Activated CD4-positive, CD25-positive, alpha-beta regulatory T cell treated with anti-CD3 and anti-CD28 coated beads, Interleukin-2, amount 50 U/mL, for 72 hours (primary cell): ENCODE results near the gene PNPLA1.

Source experiments
- DNase-seq: peaks from one replicate; pipeline ENCODE4 v3.0.0; 2021

Gene PNPLA1

DNA sequence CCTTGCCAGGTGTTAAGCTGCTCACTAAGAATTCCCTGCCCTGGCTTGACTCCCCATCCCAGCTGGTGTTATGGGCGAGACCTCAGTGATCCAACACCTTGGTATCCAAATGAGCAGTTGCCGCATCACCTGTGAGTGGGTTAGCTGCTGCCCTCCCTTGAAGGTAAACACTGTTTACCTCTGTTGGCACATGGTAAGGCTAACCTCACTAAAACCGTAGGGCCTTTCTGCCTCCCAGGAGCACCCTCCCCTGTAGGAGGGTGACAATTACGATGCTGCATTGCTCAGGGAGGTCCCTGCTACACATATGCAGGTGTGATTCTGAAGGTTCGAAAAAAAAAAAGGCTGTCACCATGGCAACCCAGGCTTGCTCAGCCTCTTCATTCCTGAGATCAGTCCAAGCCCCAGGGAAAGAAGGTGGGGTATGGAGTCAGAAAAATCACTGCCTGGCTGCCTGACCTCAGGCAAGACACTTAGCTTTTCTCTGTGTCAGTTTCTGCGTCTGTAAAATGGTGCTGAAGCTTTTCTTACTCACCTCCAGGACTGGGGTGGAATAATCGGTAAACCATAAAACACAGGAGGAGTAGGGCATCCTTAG, 19.5 kb downstream of the PNPLA1 start:
- no peak for DNase-seq

DNA sequence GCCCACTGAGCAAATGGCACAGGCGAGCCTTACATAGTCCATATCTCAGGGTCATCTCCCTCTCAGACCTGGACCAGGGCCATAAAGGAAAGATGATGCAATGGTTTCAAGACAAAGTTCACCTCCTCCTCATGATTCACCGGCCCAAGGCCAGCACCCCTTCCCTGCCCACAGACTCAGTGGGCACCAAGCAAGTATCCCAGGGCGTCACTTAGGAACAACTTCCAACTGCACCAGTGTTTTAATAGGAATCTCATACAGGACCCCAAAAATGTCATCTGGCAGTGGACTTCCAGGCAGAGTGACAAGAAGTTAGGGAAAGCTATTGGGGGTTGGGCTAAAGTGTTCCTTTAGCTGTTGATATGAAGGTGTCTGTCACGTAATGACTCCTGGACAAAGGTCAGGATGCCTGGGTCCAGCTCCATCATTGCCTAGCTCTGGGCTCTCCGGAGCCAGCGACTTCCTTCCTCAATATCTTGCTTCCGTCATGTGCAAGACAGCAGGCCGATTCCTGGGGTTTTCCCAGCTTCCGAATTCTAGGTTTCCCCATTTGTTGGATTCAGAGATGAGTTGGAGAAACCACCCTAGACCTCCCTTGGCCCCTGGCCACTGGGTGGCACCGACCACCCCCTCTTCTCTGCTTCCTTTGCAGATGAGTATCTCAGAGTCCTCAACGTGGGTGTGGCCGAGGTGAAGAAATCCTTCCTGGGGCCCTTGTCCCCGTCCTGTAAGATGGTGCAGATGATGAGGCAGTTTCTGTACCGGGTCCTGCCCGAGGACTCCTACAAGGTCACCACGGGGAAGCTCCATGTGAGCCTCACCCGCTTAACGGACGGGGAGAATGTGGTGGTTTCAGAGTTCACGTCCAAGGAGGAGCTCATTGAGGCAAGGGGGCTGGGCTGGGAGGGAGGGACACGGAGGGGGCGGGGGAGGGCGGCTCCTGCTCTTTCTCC, 21.1 kb downstream of the PNPLA1 start:
- no peak for DNase-seq

DNA sequence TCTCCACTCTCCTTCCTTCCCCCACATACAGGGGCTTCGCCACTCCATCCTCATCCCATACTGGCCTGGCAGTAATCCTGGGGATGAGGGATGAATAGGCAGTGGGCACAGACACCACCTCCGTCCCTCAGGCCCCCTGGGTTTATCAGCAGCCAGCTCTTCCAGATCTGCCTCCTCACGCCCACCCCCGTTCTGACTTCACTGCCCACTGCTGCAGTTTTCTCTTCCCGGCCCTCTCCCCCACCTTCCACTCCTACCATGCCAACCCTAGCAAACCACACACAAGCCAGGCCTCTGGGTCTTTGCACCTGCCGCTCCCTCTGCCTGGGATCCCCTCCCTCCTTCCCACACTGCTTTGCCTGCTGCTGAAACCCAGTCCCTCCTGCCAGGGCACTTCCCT, 22.3 kb downstream of the PNPLA1 start:
- DNase-seq: no peak

DNA sequence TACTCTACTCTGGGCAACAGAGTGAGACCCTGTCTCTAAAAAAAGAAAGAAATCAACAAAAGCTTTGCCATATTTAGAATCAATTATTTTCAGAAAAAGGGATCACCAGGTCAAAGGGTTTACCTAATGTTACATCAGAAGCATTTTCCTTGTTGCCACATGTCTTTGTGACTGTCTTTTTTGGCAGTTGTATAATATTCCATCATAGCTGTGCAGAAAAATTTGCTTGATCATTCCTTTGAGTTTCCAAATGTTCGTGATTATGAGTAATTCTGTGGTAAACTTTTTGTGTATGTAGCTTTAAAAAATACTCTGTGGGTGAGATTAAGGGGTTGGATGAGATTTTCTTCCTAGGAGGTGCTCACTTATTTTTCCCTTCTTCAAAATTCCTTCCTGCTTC, 26.4 kb downstream of the PNPLA1 start:
- no peak for DNase-seq

DNA sequence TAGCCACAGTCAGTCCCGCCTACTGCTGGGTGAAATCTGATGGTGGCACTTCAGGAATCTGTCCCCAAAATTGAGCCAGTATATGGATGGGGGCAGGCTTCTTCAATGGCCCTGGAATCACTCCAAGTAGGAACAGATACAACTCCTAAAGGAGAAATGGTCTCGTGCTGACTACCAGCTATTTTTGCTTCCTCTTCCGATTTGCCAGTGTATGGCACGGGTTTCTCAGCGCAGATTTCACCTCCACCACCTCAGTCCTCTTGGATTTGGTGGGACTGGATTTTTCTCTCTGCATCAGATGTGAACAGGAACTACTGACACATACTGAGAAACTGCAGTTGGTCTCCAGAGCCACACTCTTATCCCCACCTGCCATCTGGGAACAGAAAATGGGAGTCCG, 27.2 kb downstream of the PNPLA1 start:
- no peak for DNase-seq

DNA sequence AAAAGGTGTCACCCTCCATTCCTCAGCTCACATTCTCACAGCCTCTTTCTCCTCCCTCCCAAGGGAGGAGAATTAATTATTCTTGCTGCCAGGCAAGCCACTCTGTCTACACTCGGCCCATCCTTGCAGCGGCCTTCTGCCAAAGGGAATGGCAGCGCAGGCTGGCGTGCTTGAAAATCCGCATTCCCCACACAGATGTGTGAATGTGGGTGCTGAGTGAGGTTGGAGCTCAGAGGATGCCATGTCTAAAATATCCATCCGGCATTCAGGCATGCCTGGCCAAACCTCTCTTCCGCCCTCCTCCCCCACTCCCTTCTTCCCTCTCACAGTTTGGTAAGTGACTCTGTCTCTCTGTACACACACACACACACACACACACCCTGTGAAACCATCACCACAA, 27.7 kb downstream of the PNPLA1 start:
- DNase-seq: no peak

DNA sequence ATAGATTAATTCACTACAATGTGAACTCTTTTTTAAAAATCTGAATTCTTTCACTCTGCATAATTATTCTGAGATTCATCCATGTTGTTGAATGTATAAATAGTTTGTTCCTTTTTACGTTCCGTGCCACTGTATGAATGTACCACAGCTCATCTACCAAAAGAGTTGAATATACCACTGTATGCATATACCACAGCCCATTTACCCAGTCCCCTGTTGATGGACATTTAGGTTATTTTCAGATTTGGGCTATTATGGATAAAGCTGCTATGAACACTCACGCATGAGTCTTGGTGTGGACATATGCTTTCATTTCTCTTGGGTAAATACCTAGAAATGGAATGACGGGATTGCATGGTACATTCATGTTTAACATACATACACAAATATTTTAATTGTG, 28.2 kb downstream of the PNPLA1 start:
- DNase-seq: no peak

DNA sequence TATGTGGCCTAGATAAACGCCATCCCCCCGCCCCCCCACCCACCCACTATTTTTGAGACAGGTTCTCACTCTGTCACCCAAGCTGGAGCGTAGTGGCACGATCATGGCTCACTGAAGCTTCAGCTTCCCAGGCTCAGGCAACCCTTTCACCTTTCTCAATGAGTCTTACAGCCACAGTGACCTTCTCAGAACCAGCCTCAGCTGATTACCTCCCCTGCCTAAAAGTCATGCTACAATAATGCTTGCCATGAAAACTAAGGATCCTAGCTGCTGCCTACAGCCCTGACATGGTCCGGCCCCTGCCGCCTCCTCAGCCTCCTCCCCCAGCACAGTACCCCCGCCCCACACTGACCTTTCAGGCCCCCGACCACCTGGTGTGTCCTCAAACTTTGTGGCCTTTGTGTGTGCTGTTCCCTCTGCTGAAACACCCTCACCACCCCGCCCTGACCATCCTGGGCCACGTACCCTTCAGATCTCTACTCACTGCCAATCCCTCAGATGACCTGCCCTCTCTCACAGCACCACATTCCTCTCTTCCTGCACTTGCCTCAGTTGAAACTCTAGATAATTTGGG, 31.3 kb downstream of the PNPLA1 start:
- no peak for DNase-seq

DNA sequence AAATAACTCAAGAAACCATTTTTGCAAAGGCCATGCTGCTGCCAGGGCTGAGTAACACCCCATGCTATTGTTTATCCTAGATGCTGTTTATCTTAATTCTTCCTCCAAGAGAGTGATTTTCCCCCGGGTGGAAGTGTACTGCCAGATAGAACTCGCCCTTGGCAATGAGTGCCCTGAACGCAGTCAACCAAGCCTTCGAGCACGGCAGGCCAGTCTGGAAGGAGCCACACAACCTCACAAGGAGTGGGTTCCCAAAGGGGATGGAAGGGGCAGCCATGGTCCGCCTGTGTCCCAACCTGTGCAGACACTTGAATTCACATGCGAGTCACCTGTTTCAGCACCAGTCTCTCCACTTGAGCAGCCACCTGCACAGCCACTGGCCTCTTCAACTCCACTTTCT, 31.9 kb downstream of the PNPLA1 start:
- no peak for DNase-seq

DNA sequence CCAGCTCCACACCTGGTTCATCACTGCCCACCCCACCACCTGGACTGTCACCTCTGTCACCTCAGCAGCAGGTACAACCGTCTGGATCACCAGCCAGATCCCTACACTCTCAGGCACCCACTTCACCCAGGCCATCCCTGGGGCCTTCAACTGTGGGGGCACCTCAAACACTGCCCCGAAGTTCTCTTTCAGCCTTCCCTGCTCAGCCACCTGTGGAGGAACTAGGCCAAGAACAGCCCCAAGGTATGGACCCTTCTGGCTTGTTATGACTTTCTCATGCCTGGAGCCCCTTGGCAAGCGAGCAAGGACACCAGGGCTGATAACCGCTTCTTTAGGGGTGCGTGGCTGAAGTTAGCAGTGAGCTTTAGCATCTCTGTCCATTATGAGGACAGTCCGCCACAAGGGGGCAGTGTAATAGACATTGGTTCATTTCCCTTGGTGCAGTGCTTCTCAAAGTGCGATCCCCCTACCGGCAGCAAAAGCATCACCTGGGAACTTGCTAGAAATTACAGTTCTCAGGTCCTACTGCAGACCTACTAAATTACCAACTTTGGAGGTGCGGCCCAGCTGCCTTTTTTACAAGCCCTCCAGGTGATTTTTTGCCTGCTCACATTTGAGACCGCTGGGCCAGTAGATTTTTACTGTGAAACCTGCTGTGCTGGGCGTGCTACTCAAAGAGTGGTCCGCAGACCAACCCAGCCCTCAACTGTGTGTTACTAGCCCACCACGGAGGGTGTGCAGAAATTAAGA, 32.5 kb downstream of the PNPLA1 start:
- peak; percentile 90 for DNase-seq

DNA sequence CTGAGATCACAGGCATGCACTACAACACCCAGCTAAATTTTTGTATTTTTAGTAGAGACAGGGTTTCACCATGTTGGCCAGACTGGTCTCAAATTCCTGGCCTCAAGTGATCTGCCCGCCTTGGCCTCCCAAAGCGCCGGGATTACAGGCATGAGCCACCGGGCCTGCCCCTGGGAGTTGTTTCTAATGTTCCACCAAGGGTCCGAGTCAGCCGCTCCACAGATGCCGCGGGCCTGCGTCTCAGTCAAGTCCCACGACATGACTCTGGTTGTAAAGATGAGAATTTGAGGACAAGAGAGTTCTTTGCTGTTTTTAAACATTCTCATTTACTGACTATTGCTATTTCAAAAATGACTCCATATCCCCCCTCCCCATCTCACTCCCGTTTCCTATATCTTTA, 36.0 kb downstream of the PNPLA1 start:
- DNase-seq: no peak

DNA sequence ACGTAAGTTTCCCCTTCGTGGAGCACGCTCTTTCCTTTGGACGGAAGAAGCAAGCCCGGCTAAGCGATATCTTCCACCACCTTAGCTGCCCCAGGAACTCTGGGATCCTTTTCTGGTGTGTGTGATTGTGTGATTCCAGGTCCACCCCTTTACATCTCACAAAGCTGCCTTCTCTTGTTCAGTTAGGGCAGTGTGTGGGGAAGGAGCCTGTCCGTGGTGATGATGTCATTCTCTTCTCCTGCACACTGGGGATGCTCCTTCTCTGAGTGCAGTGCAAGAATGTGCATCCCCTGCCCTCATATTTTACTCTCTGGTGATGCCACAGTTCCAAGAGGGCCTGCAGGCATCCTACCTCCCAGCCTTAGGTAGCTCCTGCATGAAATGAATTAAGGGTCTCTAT, 36.5 kb downstream of the PNPLA1 start:
- no peak for DNase-seq

DNA sequence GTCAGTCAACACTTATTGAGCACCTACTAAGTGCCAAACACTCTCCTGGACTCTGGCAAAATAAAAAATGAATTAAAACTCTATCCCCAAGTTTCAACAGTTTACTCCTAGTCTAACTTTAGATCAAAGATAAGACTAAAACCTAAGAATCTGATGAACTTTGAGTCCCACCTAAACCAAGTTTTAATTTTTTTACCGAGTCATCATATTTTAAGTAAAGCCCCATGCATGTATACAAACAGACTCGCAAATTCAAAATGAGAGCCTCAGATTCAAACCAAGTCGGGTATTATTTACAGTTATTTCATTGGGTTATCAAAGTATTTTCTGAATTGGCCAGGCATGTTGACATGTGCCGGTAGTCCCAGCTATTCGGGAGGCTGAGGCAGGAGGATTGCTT, 38.7 kb downstream of the PNPLA1 start:
- no peak for DNase-seq

DNA sequence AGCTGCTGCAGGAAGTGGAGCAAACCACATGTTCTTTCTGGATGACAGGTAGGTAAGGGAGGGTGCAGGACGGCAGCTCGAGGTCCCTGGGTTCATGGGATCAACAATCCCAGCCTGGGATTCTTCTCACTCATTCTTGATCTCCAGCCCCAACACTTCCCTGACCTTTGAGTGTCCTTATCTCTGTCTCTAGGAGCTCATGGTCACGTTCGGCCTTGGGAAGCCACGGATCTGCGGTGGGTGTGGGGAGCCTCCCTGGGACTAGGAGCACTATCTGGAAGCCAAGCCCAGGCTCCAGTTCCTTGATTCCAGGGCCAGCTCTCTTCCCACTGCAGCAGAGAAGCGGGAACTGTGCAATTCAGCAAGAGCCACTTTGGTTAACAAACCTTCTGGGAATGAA, 39.3 kb downstream of the PNPLA1 start:
- DNase-seq: no peak

DNA sequence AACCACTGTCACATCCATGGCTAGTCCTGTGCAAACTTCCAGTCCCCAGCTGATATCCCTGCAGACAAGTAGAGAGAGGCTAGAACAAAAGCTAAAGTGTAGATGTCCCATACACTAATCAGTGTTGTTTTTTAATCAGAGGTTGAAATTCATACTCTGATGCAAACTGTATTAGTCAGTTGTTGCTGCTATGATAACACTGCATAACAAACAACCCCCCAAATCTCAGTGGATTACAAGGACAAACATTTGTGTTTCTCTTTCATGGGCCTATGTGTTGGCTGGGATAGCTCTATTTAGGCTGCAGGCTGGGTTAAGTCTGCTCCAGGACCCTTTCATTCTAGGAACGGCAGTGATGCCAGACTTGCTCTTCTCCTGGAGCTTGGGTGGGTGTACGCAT, 40.0 kb downstream of the PNPLA1 start:
- DNase-seq: no peak

DNA sequence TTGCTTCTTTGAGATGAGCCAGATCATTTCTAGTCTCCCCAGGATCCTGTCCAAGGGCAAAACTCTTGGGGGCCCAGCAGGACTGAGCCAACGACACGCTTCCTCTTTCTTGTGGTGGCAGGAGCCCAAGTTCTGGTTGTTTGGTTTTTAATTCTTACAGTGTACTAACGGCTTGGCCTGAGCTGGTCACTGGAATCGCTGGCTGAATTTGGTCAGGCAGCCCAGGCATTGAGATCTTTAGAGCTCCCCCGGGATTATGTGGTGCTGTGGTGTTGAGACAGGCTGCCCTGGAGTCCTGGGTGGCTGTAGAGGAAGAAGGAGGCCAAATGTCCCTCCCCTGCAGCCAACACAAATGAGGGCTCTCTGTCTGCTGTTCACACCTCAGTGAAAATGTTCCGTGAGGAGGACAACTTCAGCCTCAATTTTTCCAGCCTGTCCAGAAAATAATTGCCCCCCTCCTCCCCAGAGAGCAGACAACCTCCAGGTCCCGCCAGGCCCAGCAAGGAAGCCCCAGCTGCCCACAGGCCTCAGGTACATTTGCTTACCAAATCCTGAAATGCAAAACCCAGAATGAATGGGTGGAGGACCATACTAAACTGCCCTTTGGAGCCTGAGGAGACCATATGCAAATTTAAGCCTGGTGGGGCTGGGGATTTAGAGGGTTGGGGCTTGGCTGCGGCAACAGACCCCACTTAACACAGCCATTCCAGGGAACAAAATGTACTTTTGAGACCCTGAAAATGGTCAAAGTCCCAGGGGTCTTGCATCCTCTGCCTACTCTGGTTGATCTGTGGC, 43.2 kb downstream of the PNPLA1 start:
- DNase-seq: no peak

DNA sequence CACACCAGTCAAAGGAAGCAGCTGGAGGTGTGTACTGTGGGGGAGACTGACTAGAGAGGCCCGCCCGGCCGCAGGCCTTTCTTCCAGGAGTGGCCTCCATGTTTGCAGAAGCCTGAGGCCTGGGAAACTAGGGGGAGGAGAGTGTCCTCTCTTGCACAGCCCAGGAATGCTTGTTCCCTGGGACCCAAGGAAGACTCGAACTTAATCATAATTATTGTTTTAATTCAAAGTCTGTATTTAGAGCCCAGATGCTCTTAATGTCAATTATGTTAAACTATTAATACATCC, 43.7 kb downstream of the PNPLA1 start:
- no peak for DNase-seq

DNA sequence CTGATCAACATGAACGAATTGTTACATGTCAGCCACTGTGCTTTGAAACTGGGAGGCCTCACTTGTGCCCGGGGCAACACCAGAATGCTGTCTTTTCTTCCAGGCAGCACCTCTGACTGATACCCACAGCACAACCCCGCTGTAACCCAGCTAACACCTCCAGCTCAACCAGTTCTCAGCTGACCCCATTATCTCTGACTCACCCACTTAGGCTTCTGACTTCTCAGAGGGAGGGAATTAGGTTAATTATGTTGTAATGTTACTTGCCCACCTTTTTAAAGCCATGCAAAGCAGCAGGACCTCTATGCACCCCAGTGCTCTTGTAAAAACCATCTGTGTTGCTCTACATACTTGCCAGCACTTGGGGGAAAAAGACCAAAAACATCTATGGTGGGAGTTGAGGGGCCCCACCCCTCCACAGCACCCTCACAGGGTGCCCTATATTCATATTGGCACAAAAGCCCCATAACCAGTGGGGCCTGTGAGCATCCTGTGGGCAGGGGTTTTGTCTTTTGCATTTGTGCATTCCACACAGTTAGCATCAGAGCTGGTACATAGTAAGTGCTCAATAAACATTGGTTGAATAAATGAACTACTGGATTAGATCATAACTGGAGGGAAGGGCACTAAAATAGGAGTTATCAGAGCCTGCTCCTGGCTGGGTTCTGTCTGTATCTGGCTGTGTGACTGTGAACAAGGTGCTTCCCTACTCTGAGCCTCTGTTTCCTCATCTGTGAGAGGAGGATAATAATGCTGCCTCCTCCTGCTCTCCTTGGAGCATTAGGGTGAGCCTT, 44.6 kb downstream of the PNPLA1 start:
- no peak for DNase-seq

DNA sequence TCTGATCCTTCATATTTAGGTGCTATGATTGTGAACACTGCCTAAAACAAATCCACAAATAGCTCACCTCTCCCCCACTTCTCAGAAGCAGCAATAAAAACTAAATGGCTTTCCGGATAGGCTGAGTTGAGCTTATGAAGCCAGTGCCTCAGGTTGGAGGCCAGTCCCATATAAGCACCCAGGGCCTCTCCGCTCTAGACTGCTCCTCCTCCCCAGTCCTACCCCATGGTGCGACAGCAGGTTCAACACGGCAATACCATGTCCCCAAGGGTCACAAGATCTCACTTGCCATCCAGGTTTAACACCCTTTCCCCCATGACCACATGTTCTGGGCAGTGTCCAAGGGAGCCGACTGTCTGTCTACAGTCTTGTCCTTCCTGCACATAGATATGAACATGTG, 46.1 kb downstream of the PNPLA1 start:
- no peak for DNase-seq

DNA sequence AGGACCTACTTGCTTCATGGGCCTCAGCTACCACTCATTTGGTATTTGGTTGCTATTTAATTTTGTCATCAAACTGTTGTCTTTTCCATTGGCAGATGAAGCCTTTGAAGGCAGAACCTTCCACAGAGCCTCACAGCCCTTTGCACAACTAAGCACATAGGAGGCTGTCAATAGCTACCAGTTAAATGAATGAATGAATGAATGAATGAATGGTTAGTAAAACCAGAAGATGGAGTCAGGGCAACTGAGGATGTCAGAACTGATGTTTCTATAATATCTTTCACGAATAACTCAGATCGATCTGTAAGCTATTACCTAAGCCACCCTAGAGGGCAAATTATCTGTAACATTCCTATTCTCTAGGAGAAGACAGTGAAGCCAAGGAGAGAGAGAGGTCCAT, 47.8 kb downstream of the PNPLA1 start:
- DNase-seq: no peak

DNA sequence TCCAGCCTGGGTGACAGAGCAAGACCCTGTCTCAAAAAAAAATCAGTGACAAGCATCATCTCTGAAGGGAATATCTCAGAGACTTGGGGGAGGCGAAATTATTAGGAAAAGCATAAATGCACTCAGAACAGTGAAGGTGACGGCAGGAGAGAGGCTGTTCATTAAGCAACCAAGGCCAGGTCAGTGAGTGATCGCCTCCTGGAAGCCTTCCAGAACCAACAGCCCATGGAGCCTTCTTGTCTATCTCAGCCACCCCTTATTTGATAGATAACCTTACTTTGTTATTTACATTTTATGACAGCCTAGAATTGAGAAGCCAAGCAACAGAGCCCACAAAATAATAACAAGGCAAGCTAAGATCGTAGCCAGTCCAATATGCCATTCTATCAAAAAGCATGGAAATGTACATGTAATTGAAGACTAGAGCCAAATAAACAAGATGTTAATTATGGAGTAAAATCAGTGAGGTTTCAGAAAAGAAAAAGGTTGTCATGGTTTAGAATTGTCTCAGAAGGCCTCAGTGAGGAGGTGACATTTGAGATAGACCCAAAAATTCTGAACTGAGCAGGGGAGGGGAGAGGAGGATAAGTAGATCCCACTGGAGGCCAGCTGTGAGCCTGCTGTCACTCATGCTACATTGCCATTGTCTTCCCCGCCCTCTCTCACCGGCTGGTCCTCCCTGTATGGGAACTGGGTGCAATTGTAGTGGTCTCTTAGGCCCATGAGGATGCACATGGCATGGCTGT, 49.0 kb downstream of the PNPLA1 start:
- no peak for DNase-seq

DNA sequence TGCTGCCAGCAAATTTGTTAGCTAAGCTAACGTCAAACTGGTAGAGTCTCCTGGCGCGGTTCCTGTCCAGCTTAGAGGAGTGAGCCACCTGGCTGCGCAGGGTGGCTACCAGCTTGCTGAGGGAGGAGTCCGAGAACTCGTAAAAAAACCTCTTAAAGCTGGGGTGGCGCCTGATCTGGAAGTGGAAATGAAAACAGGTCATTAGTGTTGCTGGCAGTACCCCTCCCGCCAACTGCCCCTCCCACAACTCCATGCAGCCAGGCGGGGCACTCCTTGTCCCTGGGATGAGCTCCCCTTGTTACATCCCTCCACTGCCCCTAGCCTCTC, 49.5 kb downstream of the PNPLA1 start:
- no peak for DNase-seq
